Keratinocyte (primary cell): ENCODE measurements around the gene PARD6G. TPM values are rescaled to one million over a fixed set of nuclear protein-coding genes. Genes with fewer than 3 reads are reported as not detected.
A peak's percentile ranks its signal among the peaks of the same experiment; 100 is the strongest.

Source experiments
- DNase-seq: peaks from one replicate; pipeline ENCODE4 v3.0.0-alpha.2; 2011; ENCODE audit warnings: low read depth, missing footprints, low spot score
- FAIRE-seq: peaks from 2 replicates; lab custom pipeline; 2011; peaks lifted over from hg19 to GRCh38; lab: Jason Lieb, UNC
- H2AFZ ChIP-seq: 2 replicates; pipeline ENCODE4 v1.6.0; 2012; ENCODE audit warnings: low read length, control low read depth, inconsistent platforms; ENCODE audit not compliant: control insufficient read depth
- H3K27ac ChIP-seq: 2 replicates; pipeline ENCODE4 v1.5.1; 2011; ENCODE audit warnings: low read length; ENCODE audit not compliant: control insufficient read depth, insufficient read depth
- H3K27me3 ChIP-seq: 3 replicates; pipeline ENCODE4 v1.6.0; 2011; ENCODE audit warnings: low read length; ENCODE audit not compliant: control insufficient read depth, insufficient read depth; ENCODE audit errors: extremely low read depth
- H3K36me3 ChIP-seq, 2 experiments: 2 replicates in 1 of 2; 3 replicates in 1 of 2; pipeline ENCODE4 v1.5.1; 2011; ENCODE audit warnings: low read length in 2 of 2, mild to moderate bottlenecking in 1 of 2; ENCODE audit not compliant: control insufficient read depth in 2 of 2, insufficient read depth in 2 of 2; ENCODE audit errors: extremely low read depth in 1 of 2
- H3K4me1 ChIP-seq: 3 replicates; pipeline ENCODE4 v1.5.1; 2011; ENCODE audit warnings: low read length; ENCODE audit not compliant: control insufficient read depth, insufficient read depth; ENCODE audit errors: extremely low read depth
- H3K4me2 ChIP-seq: 3 replicates; pipeline ENCODE4 v1.6.0; 2011; ENCODE audit warnings: low read depth, low read length; ENCODE audit not compliant: control insufficient read depth, insufficient read depth; ENCODE audit errors: extremely low read depth
- H3K4me3 ChIP-seq, 3 experiments: fragments of 200-600 bp in 1 of 3; sonication (generic) in 1 of 3; 2 replicates in 2 of 3; 3 replicates in 1 of 3; pipeline ENCODE4 v1.5.1; 2011 to 2016; ENCODE audit warnings: low read length in 3 of 3, mild to moderate bottlenecking in 3 of 3, control low read depth in 2 of 3, inconsistent platforms in 1 of 3, low read depth in 1 of 3, mixed read lengths in 1 of 3, mixed run types in 1 of 3, moderate library complexity in 1 of 3; ENCODE audit not compliant: control insufficient read depth in 2 of 3, insufficient read depth in 2 of 3; ENCODE audit errors: extremely low read depth in 1 of 3
- H3K79me2 ChIP-seq: 2 replicates; pipeline ENCODE4 v1.6.0; 2012; ENCODE audit warnings: low read length; ENCODE audit not compliant: control insufficient read depth, insufficient read depth
- H3K9ac ChIP-seq: 3 replicates; pipeline ENCODE4 v1.6.0; 2011; ENCODE audit warnings: low read length; ENCODE audit not compliant: control insufficient read depth, insufficient read depth; ENCODE audit errors: extremely low read depth
- H3K9me1 ChIP-seq: 3 replicates; pipeline ENCODE4 v1.6.0; 2011; ENCODE audit warnings: low read length; ENCODE audit not compliant: control insufficient read depth, insufficient read depth; ENCODE audit errors: extremely low read depth
- H3K9me3 ChIP-seq: 2 replicates; pipeline ENCODE4 v1.5.1; 2012; ENCODE audit warnings: low read depth, low read length; ENCODE audit not compliant: control insufficient read depth
- H4K20me1 ChIP-seq: 3 replicates; pipeline ENCODE4 v1.6.0; 2011; ENCODE audit warnings: low read length; ENCODE audit not compliant: control insufficient read depth, insufficient read depth; ENCODE audit errors: extremely low read depth
- CTCF ChIP-seq, 3 experiments: IDR thresholded peaks in 1 of 3; conservative IDR thresholded peaks in 1 of 3; optimal IDR thresholded peaks in 1 of 3; 2 replicates in 2 of 3; 3 replicates in 1 of 3; pipeline versions ENCODE3 to v1.5.1; 2011; ENCODE audit warnings: low read length in 3 of 3, mild to moderate bottlenecking in 3 of 3, moderate library complexity in 2 of 3, control low read depth in 1 of 3, inconsistent platforms in 1 of 3; ENCODE audit not compliant: insufficient read depth in 2 of 3; ENCODE audit errors: extremely low read depth in 1 of 3
- EZH2 ChIP-seq: IDR thresholded peaks from one replicate; pipeline ENCODE4 v1.6.1; 2012; ENCODE audit warnings: inconsistent platforms, mild to moderate bottlenecking, low read length, moderate library complexity
- dilution Hi-C: fragments of 300-500 bp; cut with MboI; formaldehyde crosslinking; loops from one replicate; pipeline ENCODE4 v1.7.0; 2020; ENCODE audit warnings: low sequenced_read_pairs; ENCODE audit not compliant: extremely low pct_ligation_motif_present
- polyA plus RNA-seq, 5 experiments: library from polyadenylated mRNA; depleted of rRNA in 3 of 5; stranded (reverse) in 3 of 5; stranded (forward) in 1 of 5; unstranded in 1 of 5; fragments of >200 nt; gene quantifications; 1 replicate in 1 of 5; 2 replicates in 3 of 5; 3 replicates in 1 of 5; pipeline versions ENCODE4 v1.2.1 to v1.2.3, GENCODE V29; 2011 to 2012; ENCODE audit warnings: missing spikeins in 2 of 5, low read depth in 1 of 5, low replicate concordance in 1 of 5

Gene PARD6G
- polyA plus RNA-seq, 1 donor (not counting 4 experiments of a cell fraction or from before 2014, with no cell fraction given): 21.3 TPM

- Histone ChIP-seq H2AFZ (no peak overlapping the region), H3K9ac (no peak overlapping the region), H3K4me2 (no peak overlapping the region), H3K9me3 (no peaks in the 10 kb centered on the region), H3K4me1 (peaks cover 18% of the 10 kb centered on the region), H3K27ac (no peak overlapping the region), H3K4me3 (no peak overlapping the region), H3K79me2 (peaks cover 9% of the 10 kb centered on the region), H3K36me3 (peaks cover 13 to 17% of the 10 kb centered on the region in 2 experiments), H3K9me1 (peaks cover 2% of the 10 kb centered on the region), H4K20me1 (no peaks in the 10 kb centered on the region), H3K27me3 (no peaks in the 10 kb centered on the region)
- DNase-seq: no peak
- FAIRE-seq: no peak
- dilution Hi-C loops: no loop called here
- TF ChIP-seq CTCF (optimal IDR thresholded peaks at IDR 0.05 in 1 of 3, IDR thresholded peaks at IDR 0.05 in 1 of 3, conservative IDR thresholded peaks at IDR 0.05 in 1 of 3; ENCODE audit: extremely low read depth in 1 of 3, insufficient read depth in 2 of 3, low read length in 3 of 3): no peak
- no peak for TF ChIP-seq EZH2
Observed at GRCh38 chr18:80198391-80198790, 48.9 kb downstream of the PARD6G start.

- H3K27me3 ChIP-seq: no peaks in the 10 kb centered on the region
- peaks cover 6% of the 10 kb centered on the region for H3K79me2 ChIP-seq
- H3K27ac ChIP-seq: no peak overlapping the region
- peaks cover 18% of the 10 kb centered on the region for H3K4me1 ChIP-seq
- peaks cover 2% of the 10 kb centered on the region for H3K9me1 ChIP-seq
- dilution Hi-C loops: no loop called here
- FAIRE-seq (peak; percentile 58), DNase-seq (no peak)
- H2AFZ ChIP-seq: no peak overlapping the region
- H3K4me3 ChIP-seq: no peak overlapping the region
- H3K4me2 ChIP-seq: peak overlapping the region; percentile 76
- TF ChIP-seq EZH2 (no peak), CTCF (optimal IDR thresholded peaks at IDR 0.05 in 1 of 3, IDR thresholded peaks at IDR 0.05 in 1 of 3, conservative IDR thresholded peaks at IDR 0.05 in 1 of 3; ENCODE audit: extremely low read depth in 1 of 3, insufficient read depth in 2 of 3, low read length in 3 of 3) (no peak)
- H3K9ac ChIP-seq: no peak overlapping the region
- H3K36me3 ChIP-seq: peaks cover 12 to 17% of the 10 kb centered on the region in 2 experiments
- no peaks in the 10 kb centered on the region for H4K20me1 ChIP-seq
- H3K9me3 ChIP-seq: no peaks in the 10 kb centered on the region
Observed at GRCh38 chr18:80197528-80197927, 49.8 kb downstream of the PARD6G start.
